Liver (tissue), 3 donors: ENCODE measurements around the gene SPTB.

Experiments used
- ATF3 ChIP-seq: IDR thresholded peaks from 2 replicates; pipeline ENCODE4 v1.6.1; 2016; ENCODE audit warnings: antibody characterized with exemption
- CTCF ChIP-seq: fragments of 150-350 bp; IDR thresholded peaks from 2 replicates; pipeline ENCODE4 v1.5.1; 2017; ENCODE audit warnings: improper control_type of control experiment, low read depth, low read length; ENCODE audit not compliant: missing input control
- EGR1 ChIP-seq, 2 donors: IDR thresholded peaks; 2 replicates each; pipeline ENCODE4 v1.6.1; 2016 to 2018; ENCODE audit warnings: antibody characterized with exemption in 2 of 2, low read depth in 2 of 2
- FOXA1 ChIP-seq: IDR thresholded peaks from 2 replicates; pipeline ENCODE4 v1.6.1; 2016; ENCODE audit warnings: antibody characterized with exemption
- GABPA ChIP-seq, 2 donors: IDR thresholded peaks in 1 of 2; conservative IDR thresholded peaks in 1 of 2; 2 replicates each; pipeline ENCODE4 v1.6.1; 2016; ENCODE audit warnings: antibody characterized with exemption in 2 of 2, mild to moderate bottlenecking in 1 of 2, moderate library complexity in 1 of 2
- JUND ChIP-seq, 2 donors: IDR thresholded peaks; 2 replicates each; pipeline ENCODE4 v1.6.1; 2016; ENCODE audit warnings: antibody characterized with exemption in 2 of 2
- RAD21 ChIP-seq, 2 donors: IDR thresholded peaks; 2 replicates each; pipeline ENCODE4 v1.6.1; 2016; ENCODE audit warnings: antibody characterized with exemption in 2 of 2, mild to moderate bottlenecking in 2 of 2
- REST ChIP-seq: IDR thresholded peaks from 2 replicates; pipeline ENCODE4 v1.6.1; 2016; ENCODE audit warnings: antibody characterized with exemption, mild to moderate bottlenecking
- TAF1 ChIP-seq: conservative IDR thresholded peaks from 2 replicates; pipeline ENCODE4 v1.6.1; 2016; ENCODE audit warnings: antibody characterized with exemption, mild to moderate bottlenecking
- YY1 ChIP-seq: IDR thresholded peaks from 2 replicates; pipeline ENCODE4 v1.6.1; 2016; ENCODE audit warnings: antibody characterized with exemption, mild to moderate bottlenecking
- ZBTB33 ChIP-seq: IDR thresholded peaks from 2 replicates; pipeline ENCODE4 v1.6.1; 2016; ENCODE audit warnings: antibody characterized with exemption
- TF ChIP-seq, protein P1 (sequence below): IDR thresholded peaks from 2 replicates; pipeline ENCODE4 v1.6.1; 2016; ENCODE audit warnings: antibody characterized with exemption
- donor health status: healthy.
- donor health status: healthy.

- TF ChIP-seq CTCF (no peak), RAD21 (IDR thresholded peaks at IDR 0.05) (no peak), REST (no peak), FOXA1 (no peak), ATF3 (no peak), TAF1 (no peak), EGR1 (IDR thresholded peaks at IDR 0.05; ENCODE audit: low read depth in 2 of 2) (no peak), YY1 (no peak), GABPA (IDR thresholded peaks at IDR 0.05 in 1 of 2, conservative IDR thresholded peaks at IDR 0.05 in 1 of 2) (no peak), JUND (IDR thresholded peaks at IDR 0.05) (no peak), ZBTB33 (no peak)
- TF ChIP-seq, protein P1, sequence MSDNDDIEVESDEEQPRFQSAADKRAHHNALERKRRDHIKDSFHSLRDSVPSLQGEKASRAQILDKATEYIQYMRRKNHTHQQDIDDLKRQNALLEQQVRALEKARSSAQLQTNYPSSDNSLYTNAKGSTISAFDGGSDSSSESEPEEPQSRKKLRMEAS = no peak
Observed at GRCh38 chr14:64834965-64835364, 44.7 kb downstream of the SPTB start.
